Lower lobe of right lung (tissue), 2 donors: ENCODE data around the gene ZBTB21. TPM values are rescaled to one million over a fixed set of nuclear protein-coding genes. Genes with fewer than 3 reads are reported as not detected.
"Not testable (repeated sequence)": the region's sequence is repeated elsewhere in the genome, so short reads cannot be mapped to it uniquely, and the experiment has no call there.

Source experiments
- ATAC-seq, 2 donors: fragments of 200-7000 bp; cut with Tn5 transposase; one replicate each; pipeline ENCODE4 v1.9.1; 2020 to 2022; ENCODE audit warnings: mild to moderate bottlenecking in 2 of 2, moderate library complexity in 2 of 2
- DNase-seq: peaks from one replicate; pipeline ENCODE4 v3.0.0-alpha.2; 2020
- H3K27ac ChIP-seq: fragments of 200-600 bp; one replicate; pipeline ENCODE4 v1.8.0; 2022
- H3K27me3 ChIP-seq: fragments of 200-600 bp; one replicate; pipeline ENCODE4 v1.8.0; 2022; ENCODE audit warnings: low read depth
- H3K36me3 ChIP-seq: fragments of 200-600 bp; one replicate; pipeline ENCODE4 v1.8.0; 2022; ENCODE audit warnings: mild to moderate bottlenecking
- H3K4me1 ChIP-seq: fragments of 200-600 bp; one replicate; pipeline ENCODE4 v1.8.0; 2022
- H3K4me3 ChIP-seq: fragments of 200-600 bp; one replicate; pipeline ENCODE4 v1.8.0; 2022; ENCODE audit warnings: mild to moderate bottlenecking
- H3K9me3 ChIP-seq: fragments of 200-600 bp; one replicate; pipeline ENCODE4 v1.8.0; 2022
- intact Hi-C: fragments of 100-400 bp; cut with DNase I; formaldehyde crosslinking; loops from one replicate; pipeline ENCODE4 v1.11.0; 2022
- total RNA-seq: library from RNA; stranded (reverse); fragmentation: NEBNext Ultra II Directional; extraction: Animal tissue kit (Norgen Biotek cat#: 25700); gene quantifications from one replicate; pipeline ENCODE4 v1.2.1, GENCODE V29; 2021
- TF ChIP-seq, protein P1 (sequence below): fragments of 200-600 bp; IDR thresholded peaks from one replicate; pipeline ENCODE4 v1.8.0; 2022; ENCODE audit warnings: antibody characterized with exemption, mild to moderate bottlenecking
- donor health status: DM: no; HTN: yes; CAD: no; lungs with severe emphysema.

ZBTB21 gene
- total RNA-seq, 1 donor from 2014 or later: 15.6 TPM

- Histone ChIP-seq H3K27me3 (peaks cover 6% of the 10 kb centered on the region), H3K9me3 (no peaks in the 10 kb centered on the region), H3K36me3 (no peaks in the 10 kb centered on the region), H3K4me3 (no peak overlapping the region), H3K27ac (no peak overlapping the region), H3K4me1 (peaks cover 10% of the 10 kb centered on the region)
- intact Hi-C loops: no loop called here
- TF ChIP-seq, protein P1, sequence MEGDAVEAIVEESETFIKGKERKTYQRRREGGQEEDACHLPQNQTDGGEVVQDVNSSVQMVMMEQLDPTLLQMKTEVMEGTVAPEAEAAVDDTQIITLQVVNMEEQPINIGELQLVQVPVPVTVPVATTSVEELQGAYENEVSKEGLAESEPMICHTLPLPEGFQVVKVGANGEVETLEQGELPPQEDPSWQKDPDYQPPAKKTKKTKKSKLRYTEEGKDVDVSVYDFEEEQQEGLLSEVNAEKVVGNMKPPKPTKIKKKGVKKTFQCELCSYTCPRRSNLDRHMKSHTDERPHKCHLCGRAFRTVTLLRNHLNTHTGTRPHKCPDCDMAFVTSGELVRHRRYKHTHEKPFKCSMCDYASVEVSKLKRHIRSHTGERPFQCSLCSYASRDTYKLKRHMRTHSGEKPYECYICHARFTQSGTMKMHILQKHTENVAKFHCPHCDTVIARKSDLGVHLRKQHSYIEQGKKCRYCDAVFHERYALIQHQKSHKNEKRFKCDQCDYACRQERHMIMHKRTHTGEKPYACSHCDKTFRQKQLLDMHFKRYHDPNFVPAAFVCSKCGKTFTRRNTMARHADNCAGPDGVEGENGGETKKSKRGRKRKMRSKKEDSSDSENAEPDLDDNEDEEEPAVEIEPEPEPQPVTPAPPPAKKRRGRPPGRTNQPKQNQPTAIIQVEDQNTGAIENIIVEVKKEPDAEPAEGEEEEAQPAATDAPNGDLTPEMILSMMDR: no peak
- no peak for DNase-seq
- ATAC-seq: no peak
Observed at GRCh38 chr21:41961753-41962152, 48.4 kb downstream of the ZBTB21 start.

GRCh38 chr21:41961282-41961701 lies 48.9 kb downstream of the ZBTB21 start:
- Histone ChIP-seq H3K4me1 (peaks cover 10% of the 10 kb centered on the region), H3K27me3 (peaks cover 6% of the 10 kb centered on the region), H3K4me3 (no peak overlapping the region), H3K9me3 (no peaks in the 10 kb centered on the region), H3K36me3 (no peaks in the 10 kb centered on the region), H3K27ac (no peak overlapping the region)
- intact Hi-C loops: no loop called here
- no peak for DNase-seq
- ATAC-seq: no peak
- TF ChIP-seq, protein P1: no peak

GRCh38 chr21:41960386-41960785 lies 49.8 kb downstream of the ZBTB21 start:
- DNase-seq (no peak), ATAC-seq (no peak)
- peaks cover 6% of the 10 kb centered on the region for H3K27me3 ChIP-seq
- H3K27ac ChIP-seq: no peak overlapping the region
- H3K36me3 ChIP-seq: no peaks in the 10 kb centered on the region
- H3K9me3 ChIP-seq: no peaks in the 10 kb centered on the region
- TF ChIP-seq, protein P1: no peak
- peaks cover 10% of the 10 kb centered on the region for H3K4me1 ChIP-seq
- H3K4me3 ChIP-seq: no peak overlapping the region
- intact Hi-C loops: no loop called here

GRCh38 chr21:41959697-41960096 lies 50.5 kb downstream of the ZBTB21 start:
- H3K36me3 ChIP-seq, DNase-seq, H3K27me3 ChIP-seq, H3K9me3 ChIP-seq, intact Hi-C loops, H3K27ac ChIP-seq, ATAC-seq, H3K4me3 ChIP-seq: not testable (repeated sequence)
- peaks cover 10% of the 10 kb centered on the region for H3K4me1 ChIP-seq

- ATAC-seq (no peak), DNase-seq (no peak)
- no peak overlapping the region for H3K27ac ChIP-seq
- H3K9me3 ChIP-seq: no peaks in the 10 kb centered on the region
- intact Hi-C loops: no loop called here
- TF ChIP-seq, protein P1: no peak
- H3K36me3 ChIP-seq: no peaks in the 10 kb centered on the region
- H3K4me1 ChIP-seq: peaks cover 13% of the 10 kb centered on the region
- H3K4me3 ChIP-seq: no peak overlapping the region
- peaks cover 6% of the 10 kb centered on the region for H3K27me3 ChIP-seq
Observed at GRCh38 chr21:41958886-41959563, 51.1 kb downstream of the ZBTB21 start.

DNA sequence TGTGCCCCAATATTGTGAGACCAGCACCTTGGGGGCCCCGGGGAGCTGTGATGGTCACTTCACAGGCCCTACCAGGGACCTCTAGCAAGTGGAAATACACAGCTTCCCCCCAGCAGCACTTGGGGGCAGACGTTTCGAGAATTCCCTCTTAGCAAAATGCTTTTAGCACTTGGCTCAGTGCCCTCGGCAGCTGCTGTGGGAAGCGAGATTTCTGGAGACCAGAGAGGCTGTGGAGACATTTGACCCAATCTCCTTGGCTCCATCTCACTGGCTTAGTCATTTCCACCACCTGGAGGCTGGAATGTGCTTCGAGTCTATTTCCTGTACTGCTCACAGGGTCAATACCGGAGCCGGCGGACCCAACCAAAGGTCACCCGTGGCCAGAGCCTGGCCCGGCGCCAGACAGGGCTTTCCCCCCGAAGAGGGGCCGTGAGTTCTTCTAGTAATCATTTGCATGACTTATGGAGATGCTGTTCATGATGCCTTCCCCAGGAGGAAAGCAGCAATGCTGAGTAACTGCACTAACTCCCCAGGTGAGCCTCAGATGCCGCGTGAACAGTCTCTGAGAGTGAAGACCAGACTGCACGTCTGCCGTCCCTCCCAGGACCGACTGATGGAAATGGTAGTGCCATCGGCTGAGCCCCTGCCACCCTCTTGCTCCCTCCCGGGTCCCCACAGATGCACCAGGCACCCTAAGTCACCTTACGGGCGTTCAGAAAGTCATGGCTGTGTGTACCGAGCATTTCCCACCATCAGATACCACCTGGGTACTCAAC lies 52.0 kb downstream of the ZBTB21 start:
- H3K4me1 ChIP-seq: peaks cover 14% of the 10 kb centered on the region
- H3K27me3 ChIP-seq: peaks cover 6% of the 10 kb centered on the region
- DNase-seq (no peak), ATAC-seq (peak; percentile 25)
- H3K36me3 ChIP-seq: no peaks in the 10 kb centered on the region
- H3K27ac ChIP-seq: no peak overlapping the region
- no peaks in the 10 kb centered on the region for H3K9me3 ChIP-seq
- TF ChIP-seq, protein P1: no peak
- intact Hi-C loops: no loop called here
- no peak overlapping the region for H3K4me3 ChIP-seq
